ENCODE measurements around the gene TAF11L10.
"Not testable (repeated sequence)": the region's sequence is repeated elsewhere in the genome, so short reads cannot be mapped to it uniquely, and the experiment has no call there.

GRCh38 chr5:17610092-17610491, 12.5 kb upstream of the TAF11L10 start, which contains the start of gene TAF11L12:
- not testable (repeated sequence) for TF ChIP-seq POLR2A (IDR thresholded peaks at IDR 0.05; ENCODE audit: low read depth, low read length); TAF1 (IDR thresholded peaks at IDR 0.05; ENCODE audit: low read depth, low read length); POU2F2 (IDR thresholded peaks at IDR 0.05; ENCODE audit: low read depth, low read length); POLR2AphosphoS5 (IDR thresholded peaks at IDR 0.05; ENCODE audit: low read depth, low read length); PAX5 (IDR thresholded peaks at IDR 0.05; ENCODE audit: insufficient read depth, low read length, severe bottlenecking); SPI1 (IDR thresholded peaks at IDR 0.05; ENCODE audit: low read depth, low read length)

All from GM12891 (cell line).